Small intestine (tissue), 7 donors: Measurements from ENCODE around the gene GAL3ST2. TPM values are rescaled to one million over a fixed set of nuclear protein-coding genes. Genes with fewer than 3 reads are reported as not detected.
"Not testable (repeated sequence)": the region's sequence is repeated elsewhere in the genome, so short reads cannot be mapped to it uniquely, and the experiment has no call there.

ENCODE experiments used
- DNase-seq, 2 donors: peaks; one replicate each; pipeline versions ENCODE4 v3.0.0 to v3.0.0-alpha.2; 2013
- FAIRE-seq: peaks from 2 replicates; lab custom pipeline; 2012; peaks lifted over from hg19 to GRCh38; lab: Jason Lieb, UNC
- H3K27ac ChIP-seq, 3 donors: one replicate each; pipeline ENCODE4 v1.5.1; 2013; ENCODE audit warnings: low read length in 2 of 3, mild to moderate bottlenecking in 2 of 3, control low read depth in 1 of 3, inconsistent platforms in 1 of 3, low read depth in 1 of 3, moderate library complexity in 1 of 3
- H3K27me3 ChIP-seq, 3 donors: one replicate each; pipeline ENCODE4 v1.6.1; 2013; ENCODE audit warnings: low read length in 3 of 3, inconsistent platforms in 1 of 3; ENCODE audit not compliant: control insufficient read depth in 3 of 3, insufficient read depth in 3 of 3
- H3K36me3 ChIP-seq, 3 donors: one replicate each; pipeline ENCODE4 v1.6.1; 2013; ENCODE audit warnings: low read length in 3 of 3, inconsistent platforms in 1 of 3, low read depth in 1 of 3, mild to moderate bottlenecking in 1 of 3, moderate library complexity in 1 of 3; ENCODE audit not compliant: control insufficient read depth in 3 of 3, insufficient read depth in 2 of 3
- H3K4me1 ChIP-seq, 3 donors: one replicate each; pipeline ENCODE4 v1.6.1; 2013; ENCODE audit warnings: low read length in 2 of 3, inconsistent platforms in 1 of 3, low read depth in 1 of 3, mild to moderate bottlenecking in 1 of 3, moderate library complexity in 1 of 3; ENCODE audit not compliant: control insufficient read depth in 3 of 3, insufficient read depth in 2 of 3
- H3K4me3 ChIP-seq, 3 donors: one replicate each; pipeline ENCODE4 v1.5.1; 2013; ENCODE audit warnings: low read length in 3 of 3, control low read depth in 1 of 3, inconsistent platforms in 1 of 3, low read depth in 1 of 3, mild to moderate bottlenecking in 1 of 3, moderate library complexity in 1 of 3
- H3K9me3 ChIP-seq, 2 donors: one replicate each; pipeline ENCODE4 v1.6.1; 2013; ENCODE audit warnings: low read depth in 1 of 2, low read length in 1 of 2; ENCODE audit not compliant: control insufficient read depth in 2 of 2, insufficient read depth in 1 of 2
- WGBS, 3 donors: extraction: QIAGEN DNeasy Blood & Tissue Kit; methylation state at CpG; one replicate each; pipeline ENCODE4 v1.1.7; 2013; 5-methylcytosine and 5-hydroxymethylcytosine counted together
- polyA plus RNA-seq, 4 donors: library from polyadenylated mRNA; stranded (reverse) in 3 of 4; unstranded in 1 of 4; fragments of 200-250 nt in 3 of 4; fragments of 120-200 nt in 1 of 4; gene quantifications; one replicate each; pipeline versions ENCODE4 v1.2.1 to v1.2.3, GENCODE V29; 2013
- donor health status: healthy with polysubstance abuse.
- donor health status: control.
- donor health status: control.
- donor health status: Bipolar disorder and iron deficiency.
- donor health status: healthy.

The GAL3ST2 gene
- polyA plus RNA-seq, 4 donors, result 0.03 to 0.04 TPM; not detected in 2

DNA sequence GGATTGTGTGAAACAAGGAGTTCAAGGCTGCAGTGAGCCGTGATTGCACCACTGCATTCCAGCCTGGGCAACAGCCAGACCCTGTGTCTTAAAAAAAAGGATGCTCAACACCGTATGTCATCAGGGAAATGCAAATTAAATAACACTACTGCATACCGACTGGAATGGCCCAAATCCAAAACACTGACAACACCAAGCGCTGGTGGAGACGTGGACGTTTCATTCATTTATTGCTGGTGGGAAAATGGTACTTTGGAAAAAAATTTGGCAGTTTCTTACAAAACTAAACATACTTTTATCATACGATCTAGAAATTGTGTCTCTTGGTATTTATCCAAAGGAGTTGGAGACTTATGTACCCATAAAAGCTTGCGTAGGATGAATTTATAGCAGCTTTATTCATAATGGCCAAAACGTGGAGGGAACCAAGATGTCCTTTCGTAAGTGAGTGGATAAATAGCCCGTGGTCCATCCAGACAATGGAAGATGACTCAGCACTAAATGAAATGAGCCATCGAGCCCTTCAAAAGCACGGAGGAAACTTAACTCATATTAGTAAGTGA is 56.6 kb downstream of the GAL3ST2 start:
- no peaks in the 10 kb centered on the region for H3K9me3 ChIP-seq

GRCh38 chr2:241833756-241834526 is 57.3 kb downstream of the GAL3ST2 start:
- not testable (repeated sequence) for H3K36me3 ChIP-seq, DNase-seq, H3K27ac ChIP-seq, H3K4me1 ChIP-seq, H3K9me3 ChIP-seq, H3K4me3 ChIP-seq, FAIRE-seq, H3K27me3 ChIP-seq
- 74 to 86% (median 77%) methylated on average over 26 to 28 of the region's 28 CpGs for WGBS, 3 donors

More for the DNA sequence above, 56.6 kb downstream of the GAL3ST2 start:
- H3K36me3 ChIP-seq, result no peaks in the 10 kb centered on the region
- no peaks in the 10 kb centered on the region for H3K4me1 ChIP-seq
- DNase-seq (no peak), FAIRE-seq (no peak)
- no peak overlapping the region for H3K27ac ChIP-seq
- no peak overlapping the region for H3K4me3 ChIP-seq
- 59 to 63% (median 62%) methylated on average over 13 of the region's 13 CpGs for WGBS, 3 donors
- peaks cover 2 to 7% (median 3%) of the 10 kb centered on the region in 3 donors for H3K27me3 ChIP-seq

DNA sequence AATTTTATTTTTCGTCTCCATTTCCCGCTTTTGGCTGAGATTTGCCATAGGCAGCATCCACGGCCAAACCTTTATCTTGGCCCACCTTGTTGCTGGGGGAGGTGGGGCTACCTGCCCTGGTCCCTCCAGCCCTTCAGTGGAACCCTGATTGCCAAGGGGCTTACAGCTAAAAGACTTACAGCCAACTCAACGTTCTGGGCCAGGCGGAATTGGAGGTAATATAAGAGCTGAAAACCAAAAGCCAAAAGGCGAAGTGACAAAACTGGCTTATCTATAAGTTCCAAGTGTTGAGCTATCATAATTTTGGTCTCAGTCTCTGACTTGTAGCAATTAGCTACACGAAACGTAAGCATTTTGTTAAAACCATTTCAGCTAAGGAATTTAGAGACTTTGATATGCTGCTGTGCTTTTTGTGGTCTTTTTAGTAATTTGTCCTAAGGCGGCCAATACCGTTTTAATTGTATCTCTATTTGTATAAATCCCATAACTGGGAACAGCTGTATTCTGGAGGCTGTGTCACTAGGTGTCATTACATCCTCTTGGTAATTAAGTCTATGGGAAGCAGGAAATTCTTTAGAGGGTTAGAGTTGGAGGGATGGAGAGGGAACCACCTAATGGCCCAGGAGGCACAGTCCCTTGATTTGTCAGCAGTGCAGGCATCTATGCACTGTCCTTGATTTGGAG is 58.0 kb downstream of the GAL3ST2 start:
- no peak overlapping the region for H3K4me3 ChIP-seq
- FAIRE-seq, result no peak
- peaks cover 2 to 7% (median 3%) of the 10 kb centered on the region in 3 donors for H3K27me3 ChIP-seq
- H3K9me3 ChIP-seq, result no peaks in the 10 kb centered on the region
- H3K4me1 ChIP-seq, result no peaks in the 10 kb centered on the region
- DNase-seq, result no peak
- 88 to 90% (median 89%) methylated on average over 10 of the region's 10 CpGs for WGBS, 3 donors
- H3K36me3 ChIP-seq, result no peaks in the 10 kb centered on the region
- no peak overlapping the region for H3K27ac ChIP-seq

DNA sequence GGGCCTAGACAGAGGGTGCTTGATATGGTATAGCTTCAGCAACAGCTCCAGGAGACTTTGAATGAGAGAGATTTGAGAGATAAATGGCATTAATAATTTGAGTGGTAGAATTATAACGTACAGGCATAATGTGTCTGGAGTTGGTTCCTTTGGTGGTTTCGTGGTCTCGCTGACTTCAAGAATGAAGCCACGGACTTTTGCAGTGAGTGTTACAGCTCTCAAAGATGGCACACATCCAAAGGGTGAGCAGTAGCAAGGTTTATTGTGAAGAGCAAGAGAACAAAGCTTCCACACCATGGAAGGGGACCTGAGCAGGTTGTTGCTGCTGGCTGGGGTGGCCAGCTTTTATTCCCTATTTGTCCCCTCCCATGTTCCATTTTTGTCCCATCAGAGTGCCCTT is 59.0 kb downstream of the GAL3ST2 start:
- WGBS, 3 donors, result 61 to 75% (median 68%) methylated on average over 4 of the region's 4 CpGs
- no peak overlapping the region for H3K4me3 ChIP-seq
- DNase-seq (no peak), FAIRE-seq (no peak)
- H3K27ac ChIP-seq, result no peak overlapping the region
- H3K4me1 ChIP-seq, result no peaks in the 10 kb centered on the region
- peaks cover 2 to 7% (median 3%) of the 10 kb centered on the region in 3 donors for H3K27me3 ChIP-seq
- no peaks in the 10 kb centered on the region for H3K9me3 ChIP-seq
- H3K36me3 ChIP-seq, result no peaks in the 10 kb centered on the region

DNA sequence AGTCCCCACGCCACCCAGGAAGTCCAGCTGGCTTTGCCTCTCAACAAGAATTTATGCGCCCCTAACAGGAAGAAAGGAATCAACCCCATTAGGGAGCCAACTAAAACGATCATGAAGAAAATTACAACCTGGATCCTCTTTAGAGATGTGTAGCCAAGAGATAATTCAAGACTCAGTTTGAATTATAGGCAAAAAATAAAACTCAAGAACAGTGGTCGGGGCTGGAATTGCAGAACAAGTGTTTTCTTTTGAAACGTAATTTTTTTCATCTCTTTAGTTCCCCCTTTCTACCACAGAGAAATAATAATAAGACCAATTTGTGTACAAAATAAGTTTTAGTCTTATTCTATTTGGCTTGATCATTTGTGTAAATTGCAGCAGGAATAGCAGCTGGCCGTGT is 59.7 kb downstream of the GAL3ST2 start:
- DNase-seq (no peak), FAIRE-seq (no peak)
- H3K9me3 ChIP-seq, result no peaks in the 10 kb centered on the region
- peaks cover 2 to 7% (median 3%) of the 10 kb centered on the region in 3 donors for H3K27me3 ChIP-seq
- no peaks in the 10 kb centered on the region for H3K36me3 ChIP-seq
- H3K4me3 ChIP-seq, result no peak overlapping the region
- no peaks in the 10 kb centered on the region for H3K4me1 ChIP-seq
- H3K27ac ChIP-seq, result no peak overlapping the region
- WGBS, 3 donors, result 67 to 70% (median 70%) methylated on average over 6 of the region's 6 CpGs

- no peaks in the 10 kb centered on the region for H3K36me3 ChIP-seq
- no peaks in the 10 kb centered on the region for H3K4me1 ChIP-seq
- 53 to 65% (median 56%) methylated on average over 13 of the region's 13 CpGs for WGBS, 3 donors
- H3K4me3 ChIP-seq, result no peak overlapping the region
- peaks cover 2 to 7% (median 3%) of the 10 kb centered on the region in 3 donors for H3K27me3 ChIP-seq
- H3K27ac ChIP-seq, result no peak overlapping the region
- no peaks in the 10 kb centered on the region for H3K9me3 ChIP-seq
- DNase-seq (no peak), FAIRE-seq (no peak)
These were observed 60.8 kb downstream of the GAL3ST2 start for GRCh38 chr2:241837197-241837965.

DNA sequence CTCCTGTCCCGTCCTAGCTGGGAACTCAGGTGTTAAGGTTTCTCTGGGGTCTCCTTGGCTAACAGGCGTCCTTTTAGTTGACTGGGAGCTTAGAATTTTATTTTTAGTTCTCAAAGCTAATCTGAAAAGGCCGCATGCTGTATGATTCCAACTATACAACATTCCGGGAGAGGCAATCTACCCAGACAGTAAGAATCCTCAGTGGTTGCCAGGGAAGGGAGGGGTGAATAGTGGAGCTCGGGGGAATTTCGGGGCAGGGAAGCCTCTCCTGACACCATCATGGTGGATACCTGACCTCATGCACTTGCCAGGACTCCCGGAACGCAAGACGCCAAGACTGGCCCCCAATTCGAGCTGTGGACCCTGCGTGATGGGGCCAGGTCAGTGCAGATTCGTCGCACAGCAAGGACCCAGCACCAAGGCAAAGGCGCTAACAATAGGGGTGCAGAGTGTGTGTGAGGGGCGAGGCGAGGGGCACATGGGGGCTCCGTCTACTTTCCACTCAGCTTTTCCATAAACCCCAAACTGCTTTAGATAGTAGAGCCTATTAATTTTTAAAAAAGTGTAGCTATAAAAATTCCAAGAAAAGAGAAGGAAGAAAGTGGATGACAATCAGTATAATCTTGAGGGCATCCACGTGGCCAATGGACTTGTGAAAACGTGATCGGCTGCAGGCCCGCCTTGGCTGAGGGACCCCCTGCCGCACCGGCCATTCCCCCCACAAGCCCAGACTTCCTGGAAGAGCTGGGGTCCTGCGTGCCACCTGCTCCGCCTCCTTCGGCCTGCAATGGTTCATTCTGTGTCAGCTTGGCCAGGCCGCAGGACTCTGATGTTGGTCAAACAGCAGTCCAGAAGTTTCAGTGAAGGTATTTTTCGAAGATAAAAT is 64.8 kb downstream of the GAL3ST2 start:
- no peak overlapping the region for H3K27ac ChIP-seq
- H3K36me3 ChIP-seq, result no peaks in the 10 kb centered on the region
- H3K4me3 ChIP-seq, result no peak overlapping the region
- H3K9me3 ChIP-seq, result no peaks in the 10 kb centered on the region
- FAIRE-seq (no peak), DNase-seq (no peak)
- 73 to 83% (median 75%) methylated on average over 28 of the region's 28 CpGs for WGBS, 3 donors
- peaks cover 2 to 13% (median 3%) of the 10 kb centered on the region in 3 donors for H3K27me3 ChIP-seq
- H3K4me1 ChIP-seq, result peaks cover 0 to 4% (median 0%) of the 10 kb centered on the region in 3 donors
